ENCODE measurements around the gene CACNA1S.

DNA sequence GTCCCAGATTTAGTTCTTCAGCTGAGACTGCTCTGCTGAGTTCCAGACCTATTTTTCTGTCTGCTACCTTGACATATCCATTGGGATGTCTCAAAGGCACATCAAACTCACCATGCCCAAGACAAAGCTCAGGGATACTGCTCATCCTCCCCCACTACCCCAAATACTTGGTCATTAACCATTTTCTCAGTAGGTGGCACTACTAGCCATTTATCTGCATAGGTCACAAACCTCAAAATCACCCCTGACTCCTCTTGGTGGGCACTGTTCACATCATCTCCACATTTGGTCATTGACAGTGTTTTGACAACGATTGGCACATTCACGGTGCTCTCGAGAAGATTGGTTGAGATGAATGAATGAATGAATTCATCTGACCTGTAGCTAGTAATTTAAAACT is 32.1 kb downstream of the CACNA1S start:
- TF ChIP-seq POLR2A (IDR thresholded peaks at IDR 0.05; ENCODE audit: low read depth, low read length), result no peak
- no peak for TF ChIP-seq POLR2AphosphoS5 (IDR thresholded peaks at IDR 0.05; ENCODE audit: low read depth, low read length)
- TF ChIP-seq TAF1 (IDR thresholded peaks at IDR 0.05; ENCODE audit: borderline replicate concordance, low read depth, low read length), result no peak

All from GM12892 (cell line).